H1 (cell line): ENCODE results near the gene TXNDC5. TPM values are rescaled to one million over a fixed set of nuclear protein-coding genes. Genes with fewer than 3 reads are reported as not detected.

Source experiments
- BACH1 ChIP-seq: IDR thresholded peaks from 2 replicates; pipeline ENCODE4 v1.6.1; 2012; ENCODE audit warnings: low read length, improper control_type of control experiment
- BRCA1 ChIP-seq: IDR thresholded peaks from 2 replicates; pipeline ENCODE4 v1.6.1; 2012; ENCODE audit warnings: low read depth, low read length, improper control_type of control experiment
- CBX8 ChIP-seq: fragments of 300-800, 300-1000 bp; sonication (generic); IDR thresholded peaks from 2 replicates; pipeline ENCODE4 v1.7.1; 2016; ENCODE audit warnings: low read depth, low read length, borderline replicate concordance
- CHD1 ChIP-seq: IDR thresholded peaks from 2 replicates; pipeline ENCODE4 v1.6.1; 2012; ENCODE audit warnings: low read depth, low read length, improper control_type of control experiment
- CHD2 ChIP-seq: IDR thresholded peaks from 2 replicates; pipeline ENCODE4 v1.6.1; 2012; ENCODE audit warnings: low read length, improper control_type of control experiment
- EGR1 ChIP-seq: IDR thresholded peaks from 2 replicates; pipeline ENCODE4 v1.6.1; 2011; ENCODE audit warnings: low read depth, low read length, borderline replicate concordance
- MAFK ChIP-seq: IDR thresholded peaks from 2 replicates; pipeline ENCODE4 v1.6.1; 2012; ENCODE audit warnings: low read depth, mild to moderate bottlenecking, improper control_type of control experiment, low read length
- NANOG ChIP-seq: IDR thresholded peaks from 2 replicates; pipeline ENCODE4 v1.6.1; 2011; ENCODE audit warnings: low read length, low read depth, mild to moderate bottlenecking, inconsistent platforms; ENCODE audit not compliant: insufficient read depth, poor library complexity, severe bottlenecking
- NRF1 ChIP-seq: IDR thresholded peaks from 2 replicates; pipeline ENCODE4 v1.6.1; 2011; ENCODE audit warnings: mild to moderate bottlenecking, low read depth, low read length, improper control_type of control experiment
- POLR2A ChIP-seq, 2 experiments: IDR thresholded peaks; 1 replicate in 1 of 2; 2 replicates in 1 of 2; pipeline ENCODE4 v1.6.1; 2011; ENCODE audit warnings: low read depth in 2 of 2, low read length in 2 of 2, mild to moderate bottlenecking in 2 of 2; ENCODE audit errors: control extremely low read depth in 1 of 2
- POU5F1 ChIP-seq: IDR thresholded peaks from 2 replicates; pipeline ENCODE4 v1.6.1; 2011; ENCODE audit warnings: low read depth, mild to moderate bottlenecking, low read length, moderate library complexity
- RAD21 ChIP-seq, 2 experiments: IDR thresholded peaks in 1 of 2; conservative IDR thresholded peaks in 1 of 2; 2 replicates each; pipeline ENCODE4 v1.6.1; 2011; ENCODE audit warnings: low read depth in 2 of 2, low read length in 2 of 2, improper control_type of control experiment in 1 of 2, inconsistent platforms in 1 of 2, mild to moderate bottlenecking in 1 of 2, moderate library complexity in 1 of 2
- RNF2 ChIP-seq: fragments of 200-900, 300-1000 bp; sonication (generic); IDR thresholded peaks from 2 replicates; pipeline ENCODE4 v1.7.1; 2016; ENCODE audit warnings: borderline replicate concordance, low read depth, mild to moderate bottlenecking, antibody characterized with exemption, low read length; ENCODE audit not compliant: poor library complexity, severe bottlenecking; ENCODE audit errors: missing control alignments
- SIN3A ChIP-seq, 2 experiments: IDR thresholded peaks in 1 of 2; conservative IDR thresholded peaks in 1 of 2; 2 replicates each; pipeline ENCODE4 v1.6.1; 2011 to 2012; ENCODE audit warnings: low read length in 2 of 2, improper control_type of control experiment in 1 of 2, low read depth in 1 of 2, mild to moderate bottlenecking in 1 of 2
- SIRT6 ChIP-seq: IDR thresholded peaks from one replicate; pipeline ENCODE4 v1.7.1; 2012; ENCODE audit warnings: low read length, inconsistent platforms
- SP1 ChIP-seq: IDR thresholded peaks from 2 replicates; pipeline ENCODE4 v1.6.1; 2011; ENCODE audit warnings: low read depth, low read length
- SUZ12 ChIP-seq: fragments of 200-600 bp; sonication (generic); IDR thresholded peaks from 2 replicates; pipeline ENCODE4 v1.6.1; 2012; ENCODE audit warnings: mild to moderate bottlenecking, inconsistent platforms, low read length, moderate library complexity, mixed read lengths
- TBP ChIP-seq: IDR thresholded peaks from 2 replicates; pipeline ENCODE4 v1.6.1; 2011; ENCODE audit warnings: low read depth, low read length, improper control_type of control experiment
- ZNF274 ChIP-seq: IDR thresholded peaks from 2 replicates; pipeline ENCODE4 v1.7.0; 2012; ENCODE audit warnings: low read length, borderline replicate concordance; ENCODE audit errors: extremely low read depth
- polyA plus RNA-seq, 7 experiments: library from polyadenylated mRNA; depleted of rRNA in 3 of 7; stranded (reverse) in 5 of 7; unstranded in 2 of 7; fragments of >200 nt in 5 of 7; fragments of 200-250 nt in 2 of 7; gene quantifications; 1 replicate in 5 of 7; 2 replicates in 1 of 7; 4 replicates in 1 of 7; pipeline versions ENCODE4 v1.2.1 to v1.2.3, GENCODE V29; 2011 to 2013; ENCODE audit warnings: missing spikeins in 2 of 7, mixed read lengths in 2 of 7
- total RNA-seq: library from RNA; stranded (reverse); fragmentation: NEBNext Ultra II Directional; extraction: Animal tissue kit (Norgen Biotek cat#: 25700); gene quantifications from 2 replicates; pipeline ENCODE4 v1.2.1, GENCODE V29; 2021
- TF ChIP-seq, protein P1 (sequence below): IDR thresholded peaks from 2 replicates; pipeline ENCODE4 v1.6.1; 2011; ENCODE audit warnings: low read length, improper control_type of control experiment
- TF ChIP-seq, protein P2 (sequence below): IDR thresholded peaks from 2 replicates; pipeline ENCODE4 v1.6.1; 2012; ENCODE audit warnings: low read length, inconsistent platforms

The TXNDC5 gene
- total and polyA plus RNA-seq, 2 of the 8 experiments (the other 6 are each of a cell fraction or from before 2014, with no cell fraction given) = 114 to 172 TPM

DNA sequence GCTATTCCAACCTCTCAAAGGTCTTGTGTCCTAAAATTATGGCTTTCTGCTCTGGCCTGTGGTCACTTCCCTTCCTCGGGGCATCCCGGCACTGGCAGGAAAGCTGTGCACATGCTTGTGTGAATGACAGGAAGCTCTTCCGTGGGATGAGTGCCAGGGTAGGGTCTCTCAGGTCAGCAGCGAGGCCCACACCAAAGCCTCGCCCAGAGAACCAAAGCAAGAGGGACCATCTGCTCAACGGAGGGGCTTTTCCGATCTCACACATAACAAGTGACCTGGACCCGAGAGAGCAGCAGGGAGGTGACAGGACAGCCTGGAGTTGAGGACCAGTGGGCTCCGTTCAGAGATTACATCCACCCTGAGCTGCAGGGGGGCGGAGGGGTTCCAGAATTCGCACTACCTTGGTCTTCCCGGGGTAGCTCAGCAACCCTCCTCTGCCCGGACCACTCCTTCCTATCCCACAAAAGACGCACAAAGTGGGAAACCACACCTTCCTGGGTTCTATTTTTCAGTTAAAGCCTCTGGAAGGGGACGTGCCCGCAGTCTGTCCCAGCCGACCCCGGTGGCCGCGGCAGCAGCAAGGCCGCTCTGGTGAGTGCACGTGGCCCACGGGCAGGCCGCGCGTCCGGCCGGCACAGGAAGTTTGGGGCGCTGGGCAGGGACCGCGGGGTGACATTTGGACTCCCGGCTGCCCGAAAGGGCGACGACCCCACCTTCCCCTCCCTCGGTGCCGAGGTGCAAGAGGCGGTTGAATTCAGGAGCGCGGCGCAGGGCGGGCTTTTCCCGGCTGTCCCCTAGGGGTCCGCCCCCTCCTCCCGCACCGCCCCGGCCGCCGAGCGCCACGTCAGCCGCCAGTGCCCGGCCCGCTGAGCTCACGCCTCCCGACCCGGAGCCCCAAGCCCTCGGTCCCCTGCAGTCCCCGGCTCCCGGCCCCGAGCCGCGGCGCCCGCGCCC is 988 bp downstream of the TXNDC5 start (continued):
- TF ChIP-seq, protein P1, sequence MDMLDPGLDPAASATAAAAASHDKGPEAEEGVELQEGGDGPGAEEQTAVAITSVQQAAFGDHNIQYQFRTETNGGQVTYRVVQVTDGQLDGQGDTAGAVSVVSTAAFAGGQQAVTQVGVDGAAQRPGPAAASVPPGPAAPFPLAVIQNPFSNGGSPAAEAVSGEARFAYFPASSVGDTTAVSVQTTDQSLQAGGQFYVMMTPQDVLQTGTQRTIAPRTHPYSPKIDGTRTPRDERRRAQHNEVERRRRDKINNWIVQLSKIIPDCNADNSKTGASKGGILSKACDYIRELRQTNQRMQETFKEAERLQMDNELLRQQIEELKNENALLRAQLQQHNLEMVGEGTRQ = no peak; the same call in 1 of the 2 replicates
- TF ChIP-seq CHD1 = no peak
- TF ChIP-seq NANOG = no peak
- no peak for TF ChIP-seq NRF1
- TF ChIP-seq, protein P2, sequence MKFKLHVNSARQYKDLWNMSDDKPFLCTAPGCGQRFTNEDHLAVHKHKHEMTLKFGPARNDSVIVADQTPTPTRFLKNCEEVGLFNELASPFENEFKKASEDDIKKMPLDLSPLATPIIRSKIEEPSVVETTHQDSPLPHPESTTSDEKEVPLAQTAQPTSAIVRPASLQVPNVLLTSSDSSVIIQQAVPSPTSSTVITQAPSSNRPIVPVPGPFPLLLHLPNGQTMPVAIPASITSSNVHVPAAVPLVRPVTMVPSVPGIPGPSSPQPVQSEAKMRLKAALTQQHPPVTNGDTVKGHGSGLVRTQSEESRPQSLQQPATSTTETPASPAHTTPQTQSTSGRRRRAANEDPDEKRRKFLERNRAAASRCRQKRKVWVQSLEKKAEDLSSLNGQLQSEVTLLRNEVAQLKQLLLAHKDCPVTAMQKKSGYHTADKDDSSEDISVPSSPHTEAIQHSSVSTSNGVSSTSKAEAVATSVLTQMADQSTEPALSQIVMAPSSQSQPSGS = no peak
- TF ChIP-seq SP1 = no peak
- no peak for TF ChIP-seq ZNF274
- TF ChIP-seq RNF2 = no peak
- peak in 1 of 2 experiments; percentile 63; a peak in 2 of 3 replicates for TF ChIP-seq POLR2A (IDR thresholded peaks at IDR 0.05; ENCODE audit: control extremely low read depth in 1 of 2, low read depth in 2 of 2, low read length in 2 of 2)
- TF ChIP-seq BRCA1 = no peak
- TF ChIP-seq EGR1 = no peak
- TF ChIP-seq SUZ12 = no peak
- no peak for TF ChIP-seq MAFK
- TF ChIP-seq BACH1 = no peak
- peak; percentile 43; the same call in 1 of the 2 replicates for TF ChIP-seq TBP
- no peak for TF ChIP-seq SIN3A (conservative IDR thresholded peaks at IDR 0.05 in 1 of 2, IDR thresholded peaks at IDR 0.05 in 1 of 2; ENCODE audit: low read depth in 1 of 2, low read length in 2 of 2)
- no peak for TF ChIP-seq POU5F1
- TF ChIP-seq SIRT6 = no peak
- TF ChIP-seq CHD2 = no peak
- no peak for TF ChIP-seq RAD21 (IDR thresholded peaks at IDR 0.05 in 1 of 2, conservative IDR thresholded peaks at IDR 0.05 in 1 of 2; ENCODE audit: low read depth in 2 of 2, low read length in 2 of 2)
- TF ChIP-seq CBX8 = no peak
